DMS153 (cell line): ENCODE results near the gene TOP1.

Experiments used
- DNase-seq: peaks from one replicate; lab custom pipeline; 2025; lab: John Stamatoyannopoulos, UW

Gene TOP1

GRCh38 chr20:41058674-41059635 is 30.3 kb downstream of the TOP1 start:
- no peak for DNase-seq

- DNase-seq = no peak
Measured at GRCh38 chr20:41061155-41061554, 32.5 kb downstream of the TOP1 start.

GRCh38 chr20:41063442-41063841 is 34.8 kb downstream of the TOP1 start:
- DNase-seq = no peak

- DNase-seq = no peak
Measured at GRCh38 chr20:41064377-41064776, 35.8 kb downstream of the TOP1 start.

GRCh38 chr20:41065716-41066115 is 37.1 kb downstream of the TOP1 start:
- DNase-seq = no peak

- no peak for DNase-seq
Measured at GRCh38 chr20:41068806-41069205, 40.2 kb downstream of the TOP1 start.

GRCh38 chr20:41072190-41072863 is 43.7 kb downstream of the TOP1 start:
- no peak for DNase-seq

GRCh38 chr20:41072915-41073314 is 44.3 kb downstream of the TOP1 start:
- no peak for DNase-seq

GRCh38 chr20:41074441-41074840 is 45.8 kb downstream of the TOP1 start:
- DNase-seq = no peak

GRCh38 chr20:41076776-41077175 is 48.2 kb downstream of the TOP1 start:
- DNase-seq = no peak

GRCh38 chr20:41078329-41078728 is 49.7 kb downstream of the TOP1 start:
- DNase-seq = no peak

GRCh38 chr20:41079066-41079465 is 50.4 kb downstream of the TOP1 start:
- DNase-seq = no peak

- DNase-seq = no peak
Measured at GRCh38 chr20:41080866-41081265, 52.2 kb downstream of the TOP1 start.

- no peak for DNase-seq
Measured at GRCh38 chr20:41081276-41081814, 52.7 kb downstream of the TOP1 start.

GRCh38 chr20:41082306-41082705 is 53.7 kb downstream of the TOP1 start:
- DNase-seq = no peak

- DNase-seq = no peak
Measured at GRCh38 chr20:41085606-41086005, 57.0 kb downstream of the TOP1 start.

- peak; percentile 80 for DNase-seq
Measured at GRCh38 chr20:41086402-41087324, 58.0 kb downstream of the TOP1 start.

- no peak for DNase-seq
Measured at GRCh38 chr20:41087325-41087685, 58.7 kb downstream of the TOP1 start.

GRCh38 chr20:41087777-41088176 is 59.2 kb downstream of the TOP1 start:
- DNase-seq = no peak

GRCh38 chr20:41089555-41089954 is 60.9 kb downstream of the TOP1 start:
- DNase-seq = no peak

GRCh38 chr20:41091927-41092326 is 63.3 kb downstream of the TOP1 start:
- DNase-seq = no peak
